WTC11 (cell line): ENCODE results near the gene ABRAXAS1. TPM values are rescaled to one million over a fixed set of nuclear protein-coding genes. Genes with fewer than 3 reads are reported as not detected.

Experiments
- ATAC-seq: fragments of 200-7000 bp; cut with Tn5 transposase; 2 replicates; pipeline ENCODE4 v1.10.0; 2021; ENCODE audit warnings: mild to moderate bottlenecking, moderate library complexity
- CTCF ChIA-PET: fragments of 300-600 bp; sonication (Branson Sonifier 250); formaldehyde crosslinking; loops from one replicate; lab custom pipeline; 2021; ENCODE audit warnings: antibody characterized with exemption; lab: Charles Lee
- POLR2A ChIA-PET: fragments of 350-600 bp; sonication (Branson Sonifier 250); formaldehyde crosslinking; loops from one replicate; lab custom pipeline; 2021; ENCODE audit warnings: antibody characterized with exemption; lab: Charles Lee
- DNase-seq: peaks from one replicate; pipeline ENCODE4 v3.0.0; 2021; ENCODE audit warnings: low spot score
- H3K27ac Mint-ChIP-seq: 2 replicates; pipeline ENCODE4 v1.8.0; 2021; ENCODE audit warnings: mixed read lengths
- H3K27me3 Mint-ChIP-seq: 2 replicates; pipeline ENCODE4 v1.8.0; 2021; ENCODE audit warnings: low read depth, mild to moderate bottlenecking, moderate library complexity, mixed read lengths
- H3K36me3 Mint-ChIP-seq: 2 replicates; pipeline ENCODE4 v1.8.0; 2021; ENCODE audit warnings: mixed read lengths
- H3K4me1 Mint-ChIP-seq: 2 replicates; pipeline ENCODE4 v1.8.0; 2022; ENCODE audit warnings: mixed read lengths
- H3K4me3 Mint-ChIP-seq: 2 replicates; pipeline ENCODE4 v1.8.0; 2021; ENCODE audit warnings: mild to moderate bottlenecking, moderate library complexity, mixed read lengths
- H3K9me3 Mint-ChIP-seq: 2 replicates; pipeline ENCODE4 v1.8.0; 2021; ENCODE audit warnings: mixed read lengths
- AFF4 ChIP-seq: sonication (generic); formaldehyde crosslinking; IDR thresholded peaks from 2 replicates; pipeline ENCODE4 v1.8.1; 2023; ENCODE audit warnings: mild to moderate bottlenecking, missing genetic modification reagents, borderline replicate concordance
- ESRRA ChIP-seq: sonication (generic); formaldehyde crosslinking; IDR thresholded peaks from 2 replicates; pipeline ENCODE4 v1.8.1; 2022; ENCODE audit warnings: mild to moderate bottlenecking, missing genetic modification reagents, borderline replicate concordance
- GABPB1 ChIP-seq: sonication (generic); formaldehyde crosslinking; IDR thresholded peaks from 2 replicates; pipeline ENCODE4 v1.8.1; 2023; ENCODE audit warnings: mild to moderate bottlenecking, missing genetic modification reagents
- JAZF1 ChIP-seq: fragments of 250-450 bp; sonication (Bioruptor Pico); IDR thresholded peaks from 2 replicates; pipeline ENCODE4 v1.9.0; 2021; ENCODE audit warnings: moderate library complexity, mild to moderate bottlenecking, inconsistent platforms
- KAT7 ChIP-seq: sonication (generic); formaldehyde crosslinking; IDR thresholded peaks from 2 replicates; pipeline ENCODE4 v1.8.1; 2023; ENCODE audit warnings: missing genetic modification reagents, mild to moderate bottlenecking, borderline replicate concordance
- MXD4 ChIP-seq: fragments of 250-450 bp; sonication (Bioruptor Pico); IDR thresholded peaks from 2 replicates; pipeline ENCODE4 v1.8.0; 2021; ENCODE audit warnings: mild to moderate bottlenecking, moderate library complexity, borderline replicate concordance
- NFATC4 ChIP-seq: fragments of 250-450 bp; sonication (Bioruptor Pico); IDR thresholded peaks from 2 replicates; pipeline ENCODE4 v1.9.0; 2021; ENCODE audit warnings: mild to moderate bottlenecking
- SMAD4 ChIP-seq: sonication (generic); formaldehyde crosslinking; IDR thresholded peaks from 2 replicates; pipeline ENCODE4 v1.8.0; 2022; ENCODE audit warnings: mild to moderate bottlenecking, missing genetic modification reagents
- SP1 ChIP-seq: sonication (generic); formaldehyde crosslinking; conservative IDR thresholded peaks from 2 replicates; pipeline ENCODE4 v1.8.1; 2022; ENCODE audit warnings: missing genetic modification reagents
- ZNF138 ChIP-seq: sonication (generic); formaldehyde crosslinking; conservative IDR thresholded peaks from 2 replicates; pipeline ENCODE4 v1.8.1; 2022; ENCODE audit warnings: mild to moderate bottlenecking, moderate library complexity, missing genetic modification reagents
- ZNF219 ChIP-seq: sonication (generic); formaldehyde crosslinking; IDR thresholded peaks from 2 replicates; pipeline ENCODE4 v1.8.0; 2023; ENCODE audit warnings: missing genetic modification reagents, mild to moderate bottlenecking, borderline replicate concordance
- ZNF281 ChIP-seq: sonication (generic); formaldehyde crosslinking; IDR thresholded peaks from 2 replicates; pipeline ENCODE4 v1.8.0; 2023; ENCODE audit warnings: mild to moderate bottlenecking, missing genetic modification reagents
- ZNF423 ChIP-seq: fragments of 250-450 bp; sonication (Bioruptor Pico); IDR thresholded peaks from 2 replicates; pipeline ENCODE4 v2.1.2; 2022; ENCODE audit warnings: mild to moderate bottlenecking, moderate library complexity
- total RNA-seq: library from RNA; stranded (reverse); gene quantifications from 3 replicates; pipeline ENCODE4 v1.2.3, GENCODE V29; 2021
- TF ChIP-seq, protein P1 (sequence below): fragments of 250-450 bp; sonication (Bioruptor Pico); IDR thresholded peaks from 2 replicates; pipeline ENCODE4 v1.8.0; 2021; ENCODE audit warnings: mild to moderate bottlenecking
- TF ChIP-seq, protein P2 (sequence below): fragments of 250-450 bp; sonication (Bioruptor Pico); IDR thresholded peaks from 2 replicates; pipeline ENCODE4 v1.9.0; 2021; ENCODE audit warnings: mild to moderate bottlenecking

Gene ABRAXAS1
- total RNA-seq, 1 experiment from 2014 or later = 26.3 TPM

DNA sequence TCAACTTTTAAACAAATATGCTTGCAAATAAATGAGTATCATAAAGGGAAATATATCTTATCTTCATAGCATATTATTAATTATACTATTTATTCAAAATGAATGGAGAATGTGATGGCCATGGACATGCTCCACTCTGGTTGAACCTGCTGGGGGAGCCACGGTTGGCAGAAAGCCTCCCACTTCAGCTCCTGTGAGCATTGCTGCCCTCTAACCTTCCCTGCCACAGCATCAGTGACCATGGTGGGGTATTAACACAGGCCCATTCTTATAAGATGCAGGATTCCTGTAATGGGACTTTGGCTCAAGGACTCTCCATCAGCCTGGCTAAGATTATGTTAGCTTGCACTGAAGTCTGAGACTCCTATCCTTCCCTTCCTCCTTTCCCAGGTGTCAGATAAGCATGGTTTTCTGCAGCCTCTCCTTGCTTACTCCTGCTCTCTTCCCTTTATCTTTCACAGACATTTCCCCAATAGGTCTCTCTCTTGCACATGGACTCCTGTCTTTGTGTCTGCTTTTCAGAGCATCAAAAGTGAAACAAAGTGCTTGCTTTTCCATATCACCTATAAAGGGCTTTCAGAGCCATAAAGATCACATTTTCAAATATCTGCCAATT lies 4.9 kb upstream of the ABRAXAS1 start (continued):
- TF ChIP-seq ZNF281 (no peak), AFF4 (CRISPR knock-in tag) (no peak), JAZF1 (no peak), ZNF219 (CRISPR knock-in tag) (no peak), ZNF138 (CRISPR knock-in tag) (no peak)
- TF ChIP-seq, protein P1, sequence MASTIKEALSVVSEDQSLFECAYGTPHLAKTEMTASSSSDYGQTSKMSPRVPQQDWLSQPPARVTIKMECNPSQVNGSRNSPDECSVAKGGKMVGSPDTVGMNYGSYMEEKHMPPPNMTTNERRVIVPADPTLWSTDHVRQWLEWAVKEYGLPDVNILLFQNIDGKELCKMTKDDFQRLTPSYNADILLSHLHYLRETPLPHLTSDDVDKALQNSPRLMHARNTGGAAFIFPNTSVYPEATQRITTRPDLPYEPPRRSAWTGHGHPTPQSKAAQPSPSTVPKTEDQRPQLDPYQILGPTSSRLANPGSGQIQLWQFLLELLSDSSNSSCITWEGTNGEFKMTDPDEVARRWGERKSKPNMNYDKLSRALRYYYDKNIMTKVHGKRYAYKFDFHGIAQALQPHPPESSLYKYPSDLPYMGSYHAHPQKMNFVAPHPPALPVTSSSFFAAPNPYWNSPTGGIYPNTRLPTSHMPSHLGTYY (CRISPR knock-in tag) = no peak
- TF ChIP-seq, protein P2, sequence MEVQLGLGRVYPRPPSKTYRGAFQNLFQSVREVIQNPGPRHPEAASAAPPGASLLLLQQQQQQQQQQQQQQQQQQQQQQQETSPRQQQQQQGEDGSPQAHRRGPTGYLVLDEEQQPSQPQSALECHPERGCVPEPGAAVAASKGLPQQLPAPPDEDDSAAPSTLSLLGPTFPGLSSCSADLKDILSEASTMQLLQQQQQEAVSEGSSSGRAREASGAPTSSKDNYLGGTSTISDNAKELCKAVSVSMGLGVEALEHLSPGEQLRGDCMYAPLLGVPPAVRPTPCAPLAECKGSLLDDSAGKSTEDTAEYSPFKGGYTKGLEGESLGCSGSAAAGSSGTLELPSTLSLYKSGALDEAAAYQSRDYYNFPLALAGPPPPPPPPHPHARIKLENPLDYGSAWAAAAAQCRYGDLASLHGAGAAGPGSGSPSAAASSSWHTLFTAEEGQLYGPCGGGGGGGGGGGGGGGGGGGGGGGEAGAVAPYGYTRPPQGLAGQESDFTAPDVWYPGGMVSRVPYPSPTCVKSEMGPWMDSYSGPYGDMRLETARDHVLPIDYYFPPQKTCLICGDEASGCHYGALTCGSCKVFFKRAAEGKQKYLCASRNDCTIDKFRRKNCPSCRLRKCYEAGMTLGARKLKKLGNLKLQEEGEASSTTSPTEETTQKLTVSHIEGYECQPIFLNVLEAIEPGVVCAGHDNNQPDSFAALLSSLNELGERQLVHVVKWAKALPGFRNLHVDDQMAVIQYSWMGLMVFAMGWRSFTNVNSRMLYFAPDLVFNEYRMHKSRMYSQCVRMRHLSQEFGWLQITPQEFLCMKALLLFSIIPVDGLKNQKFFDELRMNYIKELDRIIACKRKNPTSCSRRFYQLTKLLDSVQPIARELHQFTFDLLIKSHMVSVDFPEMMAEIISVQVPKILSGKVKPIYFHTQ (CRISPR knock-in tag) = no peak
- TF ChIP-seq, all 79 proteins: peak for 0

DNA sequence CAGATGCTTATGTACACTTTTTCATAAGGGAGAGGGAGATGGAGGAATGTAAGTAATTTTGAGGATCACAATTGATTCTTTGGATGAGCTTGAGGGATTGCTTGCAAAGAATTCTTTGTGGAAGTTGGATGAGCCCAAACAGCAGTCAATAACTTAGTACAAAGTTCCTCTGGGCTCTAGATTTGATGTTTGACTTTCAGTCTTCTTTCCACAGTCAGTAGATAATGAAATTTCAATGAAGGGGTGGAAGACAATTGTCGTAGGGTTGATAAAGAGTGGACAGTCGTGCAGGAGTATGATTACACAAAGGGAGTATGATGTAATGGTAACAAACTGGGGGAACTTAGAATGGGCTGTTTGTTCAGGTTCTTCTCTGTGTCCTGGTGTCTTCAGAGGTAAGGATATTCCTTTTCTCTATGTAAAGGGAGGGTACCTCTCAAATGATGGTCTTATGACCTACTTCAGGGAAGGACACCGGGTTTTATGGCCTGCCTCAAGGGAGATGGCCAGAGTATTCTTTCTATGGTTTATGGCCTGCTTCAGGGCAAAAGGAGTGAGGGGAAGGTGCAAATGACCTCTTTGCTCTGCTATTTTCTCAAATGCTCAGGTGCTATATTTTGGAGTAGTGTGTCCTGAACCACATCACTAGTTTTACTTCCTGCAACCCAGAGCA lies 1.7 kb upstream of the ABRAXAS1 start:
- peaks cover 11% of the 10 kb centered on the region for H3K4me1 Mint-ChIP-seq
- H3K27ac Mint-ChIP-seq = no peak overlapping the region
- DNase-seq (no peak), ATAC-seq (no peak)
- ChIA-PET CTCF (no interaction called here), POLR2A (no interaction called here)
- H3K4me3 Mint-ChIP-seq = no peak overlapping the region
- TF ChIP-seq KAT7 (CRISPR knock-in tag) (no peak), ZNF423 (no peak), GABPB1 (0 out of 2 replicates have a peak, but pooled peaks have one; percentile 36)
- H3K9me3 Mint-ChIP-seq = no peaks in the 10 kb centered on the region
- peaks cover 9% of the 10 kb centered on the region for H3K27me3 Mint-ChIP-seq
- peaks cover 4% of the 10 kb centered on the region; the same call in 1 of the 2 replicates for H3K36me3 Mint-ChIP-seq

DNA sequence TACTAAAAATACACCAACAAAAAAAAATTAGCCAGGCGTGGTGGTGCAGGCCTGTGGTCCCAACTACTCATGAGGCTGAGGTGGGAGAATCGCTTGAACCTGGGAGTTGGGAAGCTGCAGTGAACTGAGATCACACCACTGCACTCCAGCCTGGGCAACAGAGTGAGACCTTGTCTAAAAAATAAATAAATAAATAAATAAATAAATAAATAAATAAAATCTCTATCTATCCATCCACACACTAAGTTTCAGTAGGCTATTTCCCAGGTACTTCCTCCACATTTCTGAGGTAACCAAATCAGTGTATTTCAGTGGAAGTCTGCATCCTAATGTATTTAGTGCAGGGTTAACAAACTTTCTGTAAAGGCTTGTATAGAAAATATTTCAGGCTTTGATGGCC lies 10.9 kb downstream of the ABRAXAS1 start:
- no peaks in the 10 kb centered on the region for H3K4me1 Mint-ChIP-seq
- H3K27me3 Mint-ChIP-seq = no peaks in the 10 kb centered on the region
- no peak for DNase-seq
- H3K27ac Mint-ChIP-seq = no peak overlapping the region
- no peak overlapping the region for H3K4me3 Mint-ChIP-seq
- no peaks in the 10 kb centered on the region for H3K9me3 Mint-ChIP-seq
- CTCF ChIA-PET = no interaction called here
- H3K36me3 Mint-ChIP-seq = peaks cover 11% of the 10 kb centered on the region; the same call in 1 of the 2 replicates
- POLR2A ChIA-PET = no interaction called here
- TF ChIP-seq SP1 (CRISPR knock-in tag) = no peak
- no peak for TF ChIP-seq ESRRA
- no peak for TF ChIP-seq NFATC4 (CRISPR knock-in tag)
- TF ChIP-seq MXD4 = no peak
- TF ChIP-seq ZNF423 = no peak
- TF ChIP-seq SMAD4 (CRISPR knock-in tag) = no peak
- no peak for ATAC-seq
